ENCODE measurements around the gene SSBP1. TPM values are rescaled to one million over a fixed set of nuclear protein-coding genes. Genes with fewer than 3 reads are reported as not detected.

The SSBP1 gene
- total RNA-seq, 1 donor from 2014 or later: 116 TPM

- Mint-ChIP-seq H3K27ac (peak overlapping the region; percentile 69), H3K9me3 (no peaks in the 10 kb centered on the region), H3K4me1 (ENCODE audit: unreplicated experiment) (peaks cover 28% of the 10 kb centered on the region), H3K4me3 (no peak overlapping the region), H3K36me3 (no peaks in the 10 kb centered on the region), H3K27me3 (no peaks in the 10 kb centered on the region)
- no peak for TF ChIP-seq CTCF (conservative IDR thresholded peaks at IDR 0.05)
- DNase-seq (ENCODE audit: extremely low spot score, unreplicated experiment): no peak
These were observed 42.3 kb upstream of the SSBP1 start for GRCh38 chr7:141695803-141696289.

GRCh38 chr7:141696348-141696747 is 41.8 kb upstream of the SSBP1 start:
- peaks cover 30% of the 10 kb centered on the region for H3K4me1 Mint-ChIP-seq (ENCODE audit: unreplicated experiment)

GRCh38 chr7:141697211-141697871 is 40.8 kb upstream of the SSBP1 start:
- Mint-ChIP-seq H3K4me1 (ENCODE audit: unreplicated experiment) (peaks cover 31% of the 10 kb centered on the region), H3K27ac (no peak overlapping the region), H3K4me3 (no peak overlapping the region), H3K9me3 (no peaks in the 10 kb centered on the region), H3K36me3 (no peaks in the 10 kb centered on the region), H3K27me3 (peaks cover under 1% of the 10 kb centered on the region)
- no peak for TF ChIP-seq CTCF (conservative IDR thresholded peaks at IDR 0.05)
- DNase-seq (ENCODE audit: extremely low spot score, unreplicated experiment): no peak

More at GRCh38 chr7:141696348-141696747, 41.8 kb upstream of the SSBP1 start:
- no peak for TF ChIP-seq CTCF (conservative IDR thresholded peaks at IDR 0.05)
- H3K4me3 Mint-ChIP-seq: no peak overlapping the region
- no peak overlapping the region for H3K27ac Mint-ChIP-seq
- no peaks in the 10 kb centered on the region for H3K36me3 Mint-ChIP-seq
- no peaks in the 10 kb centered on the region for H3K9me3 Mint-ChIP-seq
- H3K27me3 Mint-ChIP-seq: no peaks in the 10 kb centered on the region
- no peak for DNase-seq (ENCODE audit: extremely low spot score, unreplicated experiment)

GRCh38 chr7:141698247-141699015 is 39.7 kb upstream of the SSBP1 start:
- Mint-ChIP-seq H3K27ac (peak overlapping the region; percentile 17), H3K4me3 (peak overlapping the region; percentile 15), H3K27me3 (peaks cover 11% of the 10 kb centered on the region), H3K36me3 (no peaks in the 10 kb centered on the region), H3K4me1 (ENCODE audit: unreplicated experiment) (peaks cover 34% of the 10 kb centered on the region), H3K9me3 (no peaks in the 10 kb centered on the region)
- no peak for DNase-seq (ENCODE audit: extremely low spot score, unreplicated experiment)
- TF ChIP-seq CTCF (conservative IDR thresholded peaks at IDR 0.05): no peak

GRCh38 chr7:141699860-141700259 is 38.3 kb upstream of the SSBP1 start:
- Mint-ChIP-seq H3K36me3 (no peaks in the 10 kb centered on the region), H3K4me3 (peak overlapping the region; percentile 87), H3K27me3 (peaks cover 24% of the 10 kb centered on the region), H3K4me1 (ENCODE audit: unreplicated experiment) (peaks cover 38% of the 10 kb centered on the region), H3K27ac (peak overlapping the region; percentile 77), H3K9me3 (no peaks in the 10 kb centered on the region)
- no peak for TF ChIP-seq CTCF (conservative IDR thresholded peaks at IDR 0.05)
- no peak for DNase-seq (ENCODE audit: extremely low spot score, unreplicated experiment)
